ENCODE results near the gene INHBB. TPM values are rescaled to one million over a fixed set of nuclear protein-coding genes. Genes with fewer than 3 reads are reported as not detected.

Gene INHBB
- not detected in 2 replicates for total RNA-seq (2011; cell fraction: chromatin; rRNA removed; ENCODE audit: low replicate concordance)
- not detected in 2 replicates for total RNA-seq (2011; cell fraction: nucleolus; rRNA removed)
- not detected in 2 replicates for total RNA-seq (2011; cell fraction: nucleoplasm; rRNA removed)
- not detected in 2 replicates for total RNA-seq (2014; rRNA removed)
- not detected in 2 replicates for total RNA-seq (2014; rRNA removed; fragmentation: Illumina TruSeq; extraction: Trizol)
- not detected in 2 replicates for total RNA-seq (2015; rRNA removed; fragmentation: Illumina TruSeq; extraction: Trizol)
- total RNA-seq (2021), result 0.11 TPM in 1 of 2 replicates, not detected in the other
- polyA plus RNA-seq (2011; rRNA removed), result not detected in 2 replicates
- polyA plus RNA-seq (2011; cell fraction: cytosol; rRNA removed), result not detected in 2 replicates
- not detected in 2 replicates for polyA plus RNA-seq (2011; cell fraction: nucleus; rRNA removed)
- polyA plus RNA-seq (2012), result not detected in 2 replicates
- 0.04 TPM in 1 of 2 replicates, not detected in the other for polyA plus RNA-seq (2014; fragmentation: Illumina TruSeq; extraction: Trizol)
- not detected for polyA plus RNA-seq (2014; fragmentation: Nextera tagmentation; extraction: Ambion mirVana)
- polyA plus RNA-seq (2014; rRNA removed), result not detected in 2 replicates
- polyA minus RNA-seq (2011; rRNA and poly(A)+ RNA removed), result not detected in 2 replicates
- not detected in 2 replicates for polyA minus RNA-seq (2011; cell fraction: cytosol; rRNA and poly(A)+ RNA removed)
- polyA minus RNA-seq (2011; cell fraction: nucleus; rRNA and poly(A)+ RNA removed), result not detected in 2 replicates
- percentile 28 among the genes with signal in this experiment for Bru-seq, nascent RNA
- BruChase-seq, experiment 1, labeled RNA remaining after a 2-hour chase, result percentile 32 among the genes with signal in this experiment
- percentile 36 among the genes with signal in this experiment for BruChase-seq, experiment 2, labeled RNA remaining after a 6-hour chase
- long read RNA-seq, experiment 1, result 0 reads
- long read RNA-seq, experiment 2, result 0 reads
- long read RNA-seq, experiment 3, result 0 reads

- H3K9ac ChIP-seq (ENCODE audit: insufficient read depth in 1 of 2, low read depth in 2 of 2, low read length in 2 of 2), result no peak within 1 kb of the TSS
- H3K4me3 ChIP-seq, result no peak within 1 kb of the TSS
- no peak for TF ChIP-seq NFIX (CRISPR knock-in tag; IDR thresholded peaks at IDR 0.05; ENCODE audit: low read depth)
- TF ChIP-seq FOXA1 (IDR thresholded peaks at IDR 0.05; ENCODE audit: borderline replicate concordance), result no peak
- TF ChIP-seq PREB (CRISPR knock-in tag; IDR thresholded peaks at IDR 0.05), result no peak
- TF ChIP-seq PHF8 (IDR thresholded peaks at IDR 0.05; ENCODE audit: borderline replicate concordance, low read length), result no peak
- TF ChIP-seq FOXK1 (CRISPR knock-in tag; IDR thresholded peaks at IDR 0.05; ENCODE audit: borderline replicate concordance), result no peak
- no peak for TF ChIP-seq CCAR2 (IDR thresholded peaks at IDR 0.05; ENCODE audit: low read depth, low read length)
- no peak for TF ChIP-seq PBX2 (CRISPR knock-in tag; IDR thresholded peaks at IDR 0.05; ENCODE audit: low read depth)
- TF ChIP-seq PBX2 (tag; conservative IDR thresholded peaks at IDR 0.05; ENCODE audit: low read depth), result no peak
- no peak for TF ChIP-seq RAD21 (CRISPR knock-in tag; conservative IDR thresholded peaks at IDR 0.05 in 1 of 2, IDR thresholded peaks at IDR 0.05 in 1 of 2)
- TF ChIP-seq POLR2B (IDR thresholded peaks at IDR 0.05; ENCODE audit: low read depth, partially characterized antibody), result no peak
- no peak for TF ChIP-seq ETS2 (tag; IDR thresholded peaks at IDR 0.05; ENCODE audit: borderline replicate concordance, poor library complexity, severe bottlenecking)
- no peak for TF ChIP-seq SMC3 (conservative IDR thresholded peaks at IDR 0.05; ENCODE audit: insufficient read depth, low read depth, low read length)
Observed at GRCh38 chr2:120346026-120346666, at the start of gene INHBB. Gene INHBB, plus strand, starts transcription at chr2:120346136. Its CDS starts 53 bp downstream, at chr2:120346189.

More at GRCh38 chr2:120346026-120346666, at the start of gene INHBB:
- Histone ChIP-seq H3K4me1 (replicated peaks in 1 of 2; ENCODE audit: control insufficient read depth in 2 of 2, insufficient read depth in 2 of 2, low read length in 2 of 2) (peaks cover 0 to 14% of the 10 kb centered on the region in 2 experiments; a peak in 2 of 5 replicates), H3K4me2 (ENCODE audit: insufficient read depth, low read length) (no peak within 1 kb of the TSS), H3K27ac (ENCODE audit: extremely low read depth, low read depth, low read length) (no peak within 1 kb of the TSS), H3K79me2 (ENCODE audit: control insufficient read depth, insufficient read depth, low read length) (no peaks in the 10 kb centered on the region), H3K9me3 (replicated peaks; ENCODE audit: control insufficient read depth, insufficient read depth, low read depth, low read length) (no peaks in the 10 kb centered on the region), H3K9me1 (ENCODE audit: control insufficient read depth, insufficient read depth, low read length) (no peaks in the 10 kb centered on the region), H3K27me3 (ENCODE audit: control insufficient read depth in 2 of 2, insufficient read depth in 2 of 2, low read length in 2 of 2) (peaks cover 29 to 71% of the 10 kb centered on the region in 2 experiments), H2AFZ (ENCODE audit: low read depth, low read length) (no peak within 1 kb of the TSS), H3K36me3 (ENCODE audit: control insufficient read depth, insufficient read depth, low read length) (no peaks in the 10 kb centered on the region), H4K20me1 (replicated peaks; ENCODE audit: control insufficient read depth, insufficient read depth, low read length) (peaks cover 15% of the 10 kb centered on the region)
- no peak for DNase-seq (ENCODE audit: extremely low read depth in 1 of 4, low spot score in 3 of 4)
- FAIRE-seq, result no peak
- 85% methylated on average over 4 of the region's 99 CpGs for WGBS (ENCODE audit: insufficient coverage, low coverage, missing lambda C conversion rate)
- in situ Hi-C loops (cut with MboI) (loop anchor here (10.0 kb wide), 1 partner anchor 329 kb away; no protein-coding TSS in a partner anchor), intact Hi-C loops (cut with micrococcal nuclease) (no loop called here)
- ATAC-seq, result no peak
- no TSS peak for BruUV-seq (replicated peaks)
- POLR2A ChIA-PET, result interaction anchor here (0.7 kb wide), 1 partner anchor 666 kb away, joined by 3 read pairs; no protein-coding TSS in a partner anchor
- CTCF ChIA-PET (ENCODE audit: low intra/inter-chr PET ratio), result no interaction called here

Measured in K562 (cell line).